HepG2 (cell line): ENCODE results near the gene GTF2I. TPM values are rescaled to one million over a fixed set of nuclear protein-coding genes. Genes with fewer than 3 reads are reported as not detected.

Source experiments
- ARID2 ChIP-seq: sonication (generic); formaldehyde crosslinking; IDR thresholded peaks from 2 replicates; pipeline ENCODE4 v1.8.1; 2022; ENCODE audit warnings: mild to moderate bottlenecking, missing genetic modification reagents, borderline replicate concordance
- CEBPG ChIP-seq: IDR thresholded peaks from 2 replicates; pipeline ENCODE4 v1.6.1; 2016
- DRAP1 ChIP-seq: IDR thresholded peaks from 2 replicates; pipeline ENCODE4 v1.6.1; 2016; ENCODE audit warnings: missing genetic modification reagents, missing compliant biosample characterization
- HDAC1 ChIP-seq: sonication (generic); formaldehyde crosslinking; IDR thresholded peaks from 2 replicates; pipeline ENCODE4 v1.5.1; 2020; ENCODE audit warnings: mild to moderate bottlenecking, missing genetic modification reagents
- HOMEZ ChIP-seq: IDR thresholded peaks from 2 replicates; pipeline ENCODE4 v1.6.1; 2016; ENCODE audit warnings: low read depth
- HOXA5 ChIP-seq: sonication (generic); formaldehyde crosslinking; IDR thresholded peaks from 2 replicates; pipeline ENCODE4 v1.4.0; 2020; ENCODE audit warnings: missing genetic modification reagents
- LRRFIP1 ChIP-seq: sonication (generic); formaldehyde crosslinking; conservative IDR thresholded peaks from 2 replicates; pipeline ENCODE4 v1.4.0; 2020; ENCODE audit warnings: missing genetic modification reagents
- MIXL1 ChIP-seq: IDR thresholded peaks from 2 replicates; pipeline ENCODE4 v1.6.1; 2016
- MLX ChIP-seq: IDR thresholded peaks from 2 replicates; pipeline ENCODE4 v1.6.1; 2016
- MYC ChIP-seq: sonication (generic); formaldehyde crosslinking; IDR thresholded peaks from 2 replicates; pipeline ENCODE4 v1.9.0; 2021; ENCODE audit warnings: missing genetic modification reagents, borderline replicate concordance
- PHB2 ChIP-seq: fragments of 450-650 bp; IDR thresholded peaks from 2 replicates; pipeline ENCODE4 v1.6.1; 2018; ENCODE audit not compliant: partially characterized antibody
- RXRB ChIP-seq: IDR thresholded peaks from 2 replicates; pipeline ENCODE4 v1.6.1; 2016; ENCODE audit warnings: borderline replicate concordance, missing genetic modification reagents, missing compliant biosample characterization
- SIN3B ChIP-seq: fragments of 150-350 bp; IDR thresholded peaks from 2 replicates; pipeline ENCODE4 v1.6.1; 2014; ENCODE audit warnings: low read length
- SMAD1 ChIP-seq: sonication (generic); formaldehyde crosslinking; IDR thresholded peaks from 2 replicates; pipeline ENCODE4 v1.4.0; 2020; ENCODE audit warnings: missing genetic modification reagents, low read depth, mild to moderate bottlenecking, borderline replicate concordance
- SP140L ChIP-seq: sonication (generic); formaldehyde crosslinking; IDR thresholded peaks from 2 replicates; pipeline ENCODE4 v1.4.0; 2020; ENCODE audit warnings: missing genetic modification reagents, borderline replicate concordance
- ZNF337 ChIP-seq: sonication (generic); formaldehyde crosslinking; IDR thresholded peaks from 2 replicates; pipeline ENCODE4 v1.5.1; 2020; ENCODE audit warnings: missing genetic modification reagents, low read depth, mild to moderate bottlenecking, borderline replicate concordance
- ZNF687 ChIP-seq: sonication (generic); formaldehyde crosslinking; IDR thresholded peaks from 2 replicates; pipeline ENCODE4 v1.5.1; 2020; ENCODE audit warnings: mild to moderate bottlenecking, missing genetic modification reagents, moderate library complexity
- ZNF720 ChIP-seq: sonication (generic); formaldehyde crosslinking; IDR thresholded peaks from 2 replicates; pipeline ENCODE4 v1.4.0; 2020; ENCODE audit warnings: missing genetic modification reagents
- ZNF749 ChIP-seq: sonication (generic); formaldehyde crosslinking; IDR thresholded peaks from 2 replicates; pipeline ENCODE4 v1.8.0; 2022; ENCODE audit warnings: mild to moderate bottlenecking, missing genetic modification reagents, moderate library complexity, borderline replicate concordance
- ZNF816 ChIP-seq: sonication (generic); formaldehyde crosslinking; IDR thresholded peaks from 2 replicates; pipeline ENCODE4 v1.8.0; 2022; ENCODE audit warnings: missing genetic modification reagents, mild to moderate bottlenecking, borderline replicate concordance
- polyA plus RNA-seq, 8 experiments: library from polyadenylated mRNA; depleted of rRNA in 3 of 8; stranded (reverse) in 7 of 8; unstranded in 1 of 8; fragments of >200 nt; fragmentation: Illumina TruSeq in 4 of 8; extraction: Trizol in 4 of 8; gene quantifications; 2 replicates each; pipeline versions ENCODE4 v1.2.1 to v1.2.3, GENCODE V29; 2011 to 2016; ENCODE audit warnings: low read depth in 4 of 8, missing spikeins in 1 of 8, mixed read lengths in 1 of 8; ENCODE audit not compliant: insufficient read depth in 1 of 8
- total RNA-seq, 5 experiments: library from RNA; depleted of rRNA; stranded (reverse); fragments of >200 nt; fragmentation: Illumina TruSeq; extraction: Trizol; gene quantifications; 2 replicates each; pipeline ENCODE4 v1.2.3, GENCODE V29; 2016; ENCODE audit warnings: low read depth in 1 of 5

The GTF2I gene
- total and polyA plus RNA-seq, 2 of the 13 experiments (the other 11 are each of a cell fraction or from before 2014, with no cell fraction given) = 74.6 to 125 TPM

GRCh38 chr7:74627661-74628411 lies 29.7 kb upstream of the GTF2I start (continued):
- TF ChIP-seq SMAD1 (CRISPR knock-in tag) (no peak), MLX (CRISPR knock-in tag) (no peak), LRRFIP1 (CRISPR knock-in tag) (no peak), HDAC1 (CRISPR knock-in tag) (no peak), PHB2 (no peak), ZNF687 (peak; percentile 48; the same call in 1 of the 2 replicates), DRAP1 (CRISPR knock-in tag) (peak; percentile 70), HOMEZ (no peak), MYC (CRISPR knock-in tag) (peak; percentile 57), ARID2 (CRISPR knock-in tag) (no peak), RXRB (CRISPR knock-in tag) (0 out of 2 replicates have a peak, but pooled peaks have one; percentile 28), SP140L (CRISPR knock-in tag) (no peak), ZNF816 (CRISPR knock-in tag) (no peak), SIN3B (no peak), CEBPG (CRISPR knock-in tag) (peak; percentile 85), MIXL1 (CRISPR knock-in tag) (no peak), ZNF720 (CRISPR knock-in tag) (no peak), ZNF749 (CRISPR knock-in tag) (no peak), ZNF337 (CRISPR knock-in tag) (no peak), HOXA5 (CRISPR knock-in tag) (0 out of 2 replicates have a peak, but pooled peaks have one; percentile 25)
